GM12875 (cell line): ENCODE measurements around the gene TTC21A.

Experiments used
- H3K4me3 ChIP-seq: one replicate; pipeline ENCODE4 v1.5.1; 2011; ENCODE audit warnings: low read depth, low read length, control low read depth
- CTCF ChIP-seq: IDR thresholded peaks from 2 replicates; pipeline ENCODE4 v1.5.1; 2011; ENCODE audit warnings: low read depth, mild to moderate bottlenecking, control low read depth, inconsistent platforms, low read length, moderate library complexity, borderline replicate concordance; ENCODE audit not compliant: insufficient read depth

The TTC21A gene

GRCh38 chr3:39181408-39182335 lies 74.2 kb downstream of the TTC21A start:
- no peak overlapping the region for H3K4me3 ChIP-seq
- TF ChIP-seq CTCF, result no peak

- no peak for TF ChIP-seq CTCF
- no peak overlapping the region for H3K4me3 ChIP-seq
Measured at GRCh38 chr3:39183211-39184080, 76.0 kb downstream of the TTC21A start.

GRCh38 chr3:39184081-39184967 lies 76.8 kb downstream of the TTC21A start:
- TF ChIP-seq CTCF, result no peak
- no peak overlapping the region for H3K4me3 ChIP-seq

- no peak overlapping the region for H3K4me3 ChIP-seq
- TF ChIP-seq CTCF, result no peak
Measured at GRCh38 chr3:39184968-39185285, 77.4 kb downstream of the TTC21A start.

- no peak overlapping the region for H3K4me3 ChIP-seq
- no peak for TF ChIP-seq CTCF
Measured at GRCh38 chr3:39185326-39185958, 78.0 kb downstream of the TTC21A start.

- H3K4me3 ChIP-seq, result no peak overlapping the region
- TF ChIP-seq CTCF, result no peak
Measured at GRCh38 chr3:39185959-39186691, 78.6 kb downstream of the TTC21A start.
